HepG2 (cell line): ENCODE results near the gene RFX2. TPM values are rescaled to one million over a fixed set of nuclear protein-coding genes. Genes with fewer than 3 reads are reported as not detected.

Experiments used
- ADNP ChIP-seq: sonication (generic); formaldehyde crosslinking; IDR thresholded peaks from 2 replicates; pipeline ENCODE4 v1.4.0; 2020; ENCODE audit warnings: missing genetic modification reagents
- BCLAF1 ChIP-seq: fragments of 450-650 bp; IDR thresholded peaks from 2 replicates; pipeline ENCODE4 v1.6.1; 2017; ENCODE audit warnings: mild to moderate bottlenecking
- E2F2 ChIP-seq: sonication (generic); formaldehyde crosslinking; IDR thresholded peaks from 2 replicates; pipeline ENCODE4 v1.4.0; 2020; ENCODE audit warnings: missing genetic modification reagents, borderline replicate concordance
- ELK4 ChIP-seq: sonication (generic); formaldehyde crosslinking; IDR thresholded peaks from 2 replicates; pipeline ENCODE4 v1.9.0; 2021; ENCODE audit warnings: missing genetic modification reagents, borderline replicate concordance
- ETV5 ChIP-seq: IDR thresholded peaks from 2 replicates; pipeline ENCODE4 v1.6.1; 2018; ENCODE audit warnings: missing biosample characterization, missing genetic modification reagents, inconsistent platforms, borderline replicate concordance
- FOXA3 ChIP-seq: IDR thresholded peaks from 2 replicates; pipeline ENCODE4 v1.6.1; 2016; ENCODE audit warnings: missing genetic modification reagents, missing compliant biosample characterization
- GRHL1 ChIP-seq: sonication (generic); formaldehyde crosslinking; conservative IDR thresholded peaks from 2 replicates; pipeline ENCODE4 v1.8.0; 2022; ENCODE audit warnings: missing genetic modification reagents
- IRF1 ChIP-seq: sonication (generic); formaldehyde crosslinking; IDR thresholded peaks from 2 replicates; pipeline ENCODE4 v1.4.0; 2020; ENCODE audit warnings: low read depth, mild to moderate bottlenecking, missing genetic modification reagents
- NFAT5 ChIP-seq: sonication (generic); formaldehyde crosslinking; IDR thresholded peaks from 2 replicates; pipeline ENCODE4 v1.4.0; 2020; ENCODE audit warnings: missing genetic modification reagents
- SKI ChIP-seq: fragments of 450-650 bp; IDR thresholded peaks from one replicate; pipeline ENCODE4 v1.6.1; 2018; ENCODE audit warnings: mild to moderate bottlenecking; ENCODE audit not compliant: partially characterized antibody
- SP2 ChIP-seq: sonication (generic); formaldehyde crosslinking; IDR thresholded peaks from 2 replicates; pipeline ENCODE4 v1.5.1; 2020; ENCODE audit warnings: mild to moderate bottlenecking, missing genetic modification reagents
- TEAD2 ChIP-seq: sonication (generic); formaldehyde crosslinking; IDR thresholded peaks from 2 replicates; pipeline ENCODE4 v1.9.0; 2021; ENCODE audit warnings: missing genetic modification reagents
- ZNF292 ChIP-seq: sonication (generic); formaldehyde crosslinking; IDR thresholded peaks from 2 replicates; pipeline ENCODE4 v1.8.1; 2022; ENCODE audit warnings: mild to moderate bottlenecking, low read depth, missing genetic modification reagents, borderline replicate concordance
- ZSCAN31 ChIP-seq: sonication (generic); formaldehyde crosslinking; IDR thresholded peaks from 2 replicates; pipeline ENCODE4 v1.5.0; 2020; ENCODE audit warnings: low read depth, mild to moderate bottlenecking, missing genetic modification reagents
- polyA plus RNA-seq, 8 experiments: library from polyadenylated mRNA; depleted of rRNA in 3 of 8; stranded (reverse) in 7 of 8; unstranded in 1 of 8; fragments of >200 nt; fragmentation: Illumina TruSeq in 4 of 8; extraction: Trizol in 4 of 8; gene quantifications; 2 replicates each; pipeline versions ENCODE4 v1.2.1 to v1.2.3, GENCODE V29; 2011 to 2016; ENCODE audit warnings: low read depth in 4 of 8, missing spikeins in 1 of 8, mixed read lengths in 1 of 8; ENCODE audit not compliant: insufficient read depth in 1 of 8
- total RNA-seq, 5 experiments: library from RNA; depleted of rRNA; stranded (reverse); fragments of >200 nt; fragmentation: Illumina TruSeq; extraction: Trizol; gene quantifications; 2 replicates each; pipeline ENCODE4 v1.2.3, GENCODE V29; 2016; ENCODE audit warnings: low read depth in 1 of 5

RFX2 gene
- total and polyA plus RNA-seq, 2 of the 13 experiments (the other 11 are each of a cell fraction or from before 2014, with no cell fraction given) = 2.8 to 3.3 TPM

GRCh38 chr19:5977785-5978605 is 132.3 kb downstream of the RFX2 start, which contains the start of gene RANBP3 (continued):
- peak; percentile 89 for TF ChIP-seq FOXA3
- TF ChIP-seq NFAT5 = peak; percentile 100
- peak; percentile 100; the same call in 1 of the 2 replicates for TF ChIP-seq E2F2 (CRISPR knock-in tag)
- TF ChIP-seq ETV5 (CRISPR knock-in tag) = peak; percentile 87
- TF ChIP-seq ADNP = peak; percentile 82
- no peak for TF ChIP-seq SKI
- no peak for TF ChIP-seq BCLAF1
- TF ChIP-seq SP2 (CRISPR knock-in tag) = peak; percentile 80
- TF ChIP-seq GRHL1 (CRISPR knock-in tag) = peak; percentile 94
- peak; percentile 100 for TF ChIP-seq ZSCAN31 (CRISPR knock-in tag)
- TF ChIP-seq IRF1 (CRISPR knock-in tag) = peak; percentile 99
- peak; percentile 72; the same call in 1 of the 2 replicates for TF ChIP-seq ZNF292 (CRISPR knock-in tag)
- TF ChIP-seq ELK4 = peak; percentile 97; the same call in 1 of the 2 replicates
- peak; percentile 99 for TF ChIP-seq TEAD2 (CRISPR knock-in tag)
